HG03432 (cell line): ENCODE results near the gene EDRF1.
"Not testable (repeated sequence)": the region's sequence is repeated elsewhere in the genome, so short reads cannot be mapped to it uniquely, and the experiment has no call there.

Experiments
- ATAC-seq: cut with Tn5 transposase; IDR thresholded peaks from one replicate; pipeline ENCODE4 v1.9.1; 2021; ENCODE audit warnings: mild to moderate bottlenecking, moderate library complexity; ENCODE audit not compliant: unreplicated experiment

Gene EDRF1

DNA sequence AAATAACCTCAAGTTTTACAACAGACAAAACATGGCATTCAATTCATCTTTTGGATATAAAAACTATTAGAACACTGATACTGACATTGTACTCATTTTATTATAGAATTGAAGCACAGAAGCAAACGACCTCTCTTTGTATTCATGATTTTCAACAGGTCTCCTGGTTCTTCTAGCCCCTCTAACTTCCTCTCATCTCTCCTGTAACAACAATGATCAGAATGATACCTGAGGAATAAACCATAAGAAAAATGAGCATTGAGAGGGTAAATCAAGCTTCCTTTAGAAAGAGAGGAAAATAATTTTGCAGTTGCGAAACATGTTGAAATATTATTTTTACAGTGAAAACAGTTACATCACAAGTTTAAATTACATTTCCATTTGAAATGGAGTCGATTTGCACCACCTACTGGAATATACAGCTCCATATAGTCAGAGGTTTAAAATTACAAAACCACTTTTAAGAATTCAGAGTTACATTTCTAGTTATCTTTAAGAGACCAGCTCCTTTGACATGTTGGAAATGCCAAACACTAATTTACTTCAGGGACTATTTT, 19.1 kb upstream of the EDRF1 start:
- no peak for ATAC-seq

DNA sequence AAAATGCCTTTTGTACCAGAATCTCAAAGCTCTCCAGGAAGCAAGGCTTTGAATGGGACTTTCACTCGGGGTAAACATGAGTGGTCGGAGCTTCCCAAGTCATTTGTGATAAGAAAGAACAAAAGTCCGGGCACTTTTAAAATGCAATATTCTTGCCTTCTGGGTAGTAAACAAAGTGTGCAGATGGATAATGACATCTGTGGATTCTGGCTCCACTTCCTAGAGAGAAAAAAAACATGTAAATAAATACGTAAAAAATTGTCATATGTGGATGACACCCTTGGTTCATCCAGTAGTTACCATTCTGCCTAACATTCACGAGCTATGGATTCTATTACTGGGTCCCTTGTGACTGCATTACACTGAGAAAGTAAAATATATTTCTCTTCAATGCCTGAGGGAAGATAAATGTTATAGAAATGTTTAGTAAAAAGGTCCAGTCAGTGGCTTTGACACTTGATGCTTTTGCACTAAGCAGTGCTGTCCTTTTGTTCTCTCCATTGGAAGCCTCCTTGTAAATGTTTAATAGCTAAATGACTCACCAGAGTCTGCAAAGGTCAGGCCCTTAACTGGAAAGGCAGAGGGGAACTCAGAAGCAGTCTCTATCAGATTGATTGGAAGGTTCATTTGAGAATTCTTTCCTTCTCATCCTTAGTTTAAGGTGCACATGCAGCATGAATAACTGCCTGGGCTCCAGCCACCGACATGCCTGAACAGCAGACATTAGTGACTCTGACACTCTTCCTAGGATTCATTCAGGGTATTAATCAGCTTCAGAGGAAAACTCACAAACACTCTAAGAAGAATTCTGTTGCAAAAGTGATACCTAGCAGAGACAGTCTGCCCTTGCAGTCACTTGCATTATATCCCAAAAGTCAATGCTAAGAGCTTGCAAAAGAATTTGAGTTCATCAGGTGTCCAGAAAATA, 11.7 kb upstream of the EDRF1 start:
- peak; percentile 76 for ATAC-seq

DNA sequence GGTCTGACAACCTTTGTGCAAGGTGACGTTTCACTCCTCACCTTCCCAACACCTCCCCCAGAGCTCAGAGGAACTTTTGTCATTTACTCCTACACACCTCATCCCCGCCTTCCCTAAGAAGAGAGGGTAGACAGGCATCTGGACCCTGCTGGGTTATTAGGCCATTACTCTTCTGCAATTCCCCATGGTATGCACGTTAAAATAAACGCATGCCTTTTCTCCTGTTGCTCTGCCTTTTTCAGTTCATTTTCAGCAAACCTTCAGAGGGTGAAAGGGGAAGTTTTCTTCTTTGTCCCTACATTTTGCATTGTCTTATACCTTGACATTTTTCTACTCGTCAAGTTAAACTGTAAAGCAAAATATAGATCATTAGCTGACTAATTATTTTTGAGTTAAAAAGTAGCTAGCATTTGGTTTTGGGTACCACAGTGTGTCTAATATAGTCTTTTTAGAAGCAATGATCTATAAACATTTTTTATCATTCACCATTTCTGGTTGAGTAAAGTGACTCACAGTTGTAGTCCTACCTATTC, 10.5 kb upstream of the EDRF1 start:
- peak; percentile 59 for ATAC-seq

DNA sequence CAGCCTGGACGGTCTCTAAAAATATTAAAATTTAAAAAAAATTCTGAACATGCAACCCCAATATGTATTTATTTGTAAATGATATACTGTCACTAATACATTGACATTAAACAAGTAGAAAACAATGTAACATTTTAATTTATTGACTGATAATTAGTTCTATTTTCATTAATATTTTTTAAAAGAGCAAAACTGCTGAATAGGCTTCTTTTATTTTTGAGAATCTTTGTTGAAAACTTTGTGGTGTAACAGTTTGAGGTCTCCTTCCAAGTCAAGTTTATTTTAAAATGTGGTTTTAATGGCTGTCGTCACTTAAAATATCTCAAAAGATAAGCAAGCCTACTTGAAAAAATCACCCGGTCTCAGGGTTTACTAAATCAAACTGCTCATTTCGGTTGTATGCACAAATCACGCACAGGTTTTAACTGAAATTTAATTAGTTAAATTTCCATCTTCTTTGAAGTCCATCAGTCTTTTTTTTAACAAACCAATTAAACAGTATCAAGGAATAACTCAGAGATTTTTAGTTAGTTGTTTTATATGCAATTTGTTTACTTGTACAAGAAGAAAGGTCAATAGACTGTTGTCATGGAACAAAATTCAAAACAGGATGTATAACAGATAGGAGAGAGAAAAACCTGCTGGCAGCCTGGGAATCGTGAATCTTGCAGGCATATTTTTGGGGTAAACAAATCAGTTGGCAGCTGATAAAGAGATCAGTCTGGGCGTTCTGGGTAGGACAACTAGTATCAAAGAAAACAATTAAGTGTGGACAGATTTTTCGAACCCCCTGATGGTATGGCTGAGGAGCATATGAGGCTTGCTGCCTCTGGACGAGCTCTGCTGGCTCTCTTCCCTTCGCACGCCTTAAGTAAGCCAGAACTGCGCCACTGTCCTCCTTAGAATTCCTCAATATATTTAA, 9.7 kb upstream of the EDRF1 start:
- ATAC-seq = no peak

- no peak for ATAC-seq
Measured at GRCh38 chr10:125711110-125711750, 8.3 kb upstream of the EDRF1 start.

GRCh38 chr10:125714728-125715127, 4.8 kb upstream of the EDRF1 start:
- not testable (repeated sequence) for ATAC-seq

GRCh38 chr10:125720002-125720382, 483 bp downstream of the EDRF1 start:
- no peak for ATAC-seq

DNA sequence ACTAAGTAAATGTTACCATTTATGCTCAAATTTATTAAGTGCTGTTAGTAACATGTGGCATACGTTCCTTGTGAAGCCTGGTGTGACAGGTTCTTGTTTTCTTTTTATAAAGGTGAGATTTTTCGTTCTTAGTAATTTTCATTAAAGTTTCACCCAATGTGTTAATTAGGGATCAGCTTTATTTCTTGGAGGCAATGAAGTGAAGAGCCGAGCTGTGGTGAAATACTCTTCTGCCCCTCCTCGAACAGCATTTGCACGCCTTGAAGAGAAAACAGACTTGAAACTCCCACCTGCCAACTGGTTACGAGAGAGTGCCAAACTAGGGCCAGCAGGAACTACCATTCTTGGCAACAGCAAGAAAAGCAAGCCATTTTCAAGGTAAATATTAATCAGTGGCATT, 1.5 kb downstream of the EDRF1 start:
- peak; percentile 44 for ATAC-seq

- ATAC-seq = no peak
Measured at GRCh38 chr10:125722811-125723210, 3.3 kb downstream of the EDRF1 start.

- no peak for ATAC-seq
Measured at GRCh38 chr10:125726914-125727313, 7.4 kb downstream of the EDRF1 start.

GRCh38 chr10:125727436-125727835, 7.9 kb downstream of the EDRF1 start:
- no peak for ATAC-seq

- ATAC-seq = no peak
Measured at GRCh38 chr10:125734148-125734547, 14.6 kb downstream of the EDRF1 start.

GRCh38 chr10:125734823-125735222, 15.3 kb downstream of the EDRF1 start:
- ATAC-seq = no peak

DNA sequence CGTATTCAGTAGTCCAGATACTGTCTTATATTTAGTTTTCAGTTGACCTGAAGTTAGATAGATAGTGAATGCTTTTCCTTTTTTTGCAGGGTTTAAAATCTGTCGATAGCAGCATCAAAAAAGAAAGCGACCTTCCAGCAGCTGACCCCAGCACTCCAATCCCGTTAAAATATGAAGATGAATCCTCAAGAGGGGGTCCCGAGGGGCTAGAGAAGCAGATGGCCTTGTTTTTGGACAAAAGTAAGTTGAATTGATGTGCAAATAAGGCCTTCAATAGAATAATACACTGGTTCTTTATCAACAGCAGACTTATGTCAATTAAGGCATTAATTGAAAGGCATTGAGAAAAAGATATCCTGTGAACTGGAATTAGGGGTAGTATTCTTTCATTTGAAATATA, 18.7 kb downstream of the EDRF1 start:
- no peak for ATAC-seq

GRCh38 chr10:125739994-125740679, 20.6 kb downstream of the EDRF1 start:
- no peak for ATAC-seq

DNA sequence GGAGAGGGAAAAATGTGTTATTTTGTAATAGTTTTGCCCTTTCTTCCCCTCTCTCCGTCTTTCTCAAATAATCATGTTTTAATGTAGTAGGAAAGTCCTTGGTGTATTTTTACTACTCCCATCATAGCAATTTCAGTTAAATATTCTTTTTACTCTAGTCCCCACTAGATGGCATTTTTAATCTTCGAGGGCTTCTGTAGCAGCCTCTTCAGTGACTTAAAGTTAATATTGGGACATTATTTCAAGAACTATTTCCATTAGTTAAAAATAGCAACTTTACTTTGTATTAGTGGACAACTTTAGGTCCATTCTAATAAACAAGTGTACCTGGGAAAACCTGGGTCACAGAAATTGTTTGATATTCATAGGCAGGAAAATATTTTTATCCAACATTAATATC, 23.0 kb downstream of the EDRF1 start:
- ATAC-seq = no peak

- ATAC-seq = no peak
Measured at GRCh38 chr10:125744909-125745308, 25.4 kb downstream of the EDRF1 start.

- no peak for ATAC-seq
Measured at GRCh38 chr10:125747417-125747816, 27.9 kb downstream of the EDRF1 start.

DNA sequence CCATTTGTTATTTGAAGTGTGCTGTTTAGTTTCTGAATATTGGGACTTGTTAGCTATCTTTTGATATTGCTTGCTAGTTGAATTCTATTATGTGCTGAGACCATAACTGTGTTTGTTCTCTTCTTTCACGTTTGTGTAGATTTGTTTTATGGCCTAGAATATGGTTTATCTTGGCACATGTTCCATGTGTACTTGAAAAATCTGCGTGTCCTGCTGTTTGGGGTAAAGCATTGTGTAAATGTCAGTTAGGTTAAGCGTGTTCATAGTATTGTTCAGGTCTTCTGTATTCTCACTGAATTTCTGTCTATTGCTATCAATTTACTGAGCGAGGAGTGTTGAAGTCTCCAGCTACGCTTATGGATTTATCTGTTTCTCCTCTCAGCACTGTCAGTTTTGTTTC, 36.7 kb downstream of the EDRF1 start:
- ATAC-seq = no peak

GRCh38 chr10:125756853-125757487, 37.5 kb downstream of the EDRF1 start:
- no peak for ATAC-seq
